DMS114 treated with DMSO at 0.1 percent for 48 hours (cell line): ENCODE results near the gene ASB6.
"Not testable (repeated sequence)": the region's sequence is repeated elsewhere in the genome, so short reads cannot be mapped to it uniquely, and the experiment has no call there.

Experiments used
- DNase-seq: peaks from one replicate; lab custom pipeline; 2025; ENCODE audit not compliant: unreplicated experiment; lab: John Stamatoyannopoulos, UW

The ASB6 gene

GRCh38 chr9:129609486-129610212, 32.3 kb downstream of the ASB6 start:
- DNase-seq = no peak

- no peak for DNase-seq
These were observed 33.1 kb downstream of the ASB6 start for GRCh38 chr9:129608561-129609481.

- DNase-seq = no peak
These were observed 34.9 kb downstream of the ASB6 start for GRCh38 chr9:129607027-129607387.

- DNase-seq = no peak
These were observed 35.6 kb downstream of the ASB6 start for GRCh38 chr9:129606161-129607026.

GRCh38 chr9:129604766-129605163, 37.2 kb downstream of the ASB6 start:
- DNase-seq = no peak

- no peak for DNase-seq
These were observed 37.7 kb downstream of the ASB6 start for GRCh38 chr9:129604056-129604765.

- no peak for DNase-seq
These were observed 39.1 kb downstream of the ASB6 start for GRCh38 chr9:129602598-129603415.

GRCh38 chr9:129601082-129601674, 40.8 kb downstream of the ASB6 start:
- DNase-seq = no peak

- no peak for DNase-seq
These were observed 43.8 kb downstream of the ASB6 start for GRCh38 chr9:129598089-129598596.

GRCh38 chr9:129597355-129598088, 44.4 kb downstream of the ASB6 start:
- no peak for DNase-seq

- no peak for DNase-seq
These were observed 45.2 kb downstream of the ASB6 start for GRCh38 chr9:129596541-129597331.

GRCh38 chr9:129595903-129596540, 45.9 kb downstream of the ASB6 start:
- no peak for DNase-seq

- no peak for DNase-seq
These were observed 46.6 kb downstream of the ASB6 start for GRCh38 chr9:129595311-129595741.

GRCh38 chr9:129594632-129595031, 47.3 kb downstream of the ASB6 start:
- no peak for DNase-seq

GRCh38 chr9:129592790-129593189, 49.2 kb downstream of the ASB6 start:
- DNase-seq = not testable (repeated sequence)

GRCh38 chr9:129591916-129592315, 50.0 kb downstream of the ASB6 start:
- no peak for DNase-seq

- no peak for DNase-seq
These were observed 51.5 kb downstream of the ASB6 start for GRCh38 chr9:129590466-129590865.
